Activated T-helper 1 cell treated with Interleukin-2 at 50 U/mL for 16 hours (primary cell): ENCODE data around the gene FBXO41.
"Not testable (repeated sequence)": the region's sequence is repeated elsewhere in the genome, so short reads cannot be mapped to it uniquely, and the experiment has no call there.

Experiments
- DNase-seq: peaks from one replicate; pipeline ENCODE4 v3.0.0-alpha.2; 2020; ENCODE audit warnings: low read depth

Gene FBXO41

GRCh38 chr2:73286134-73286655 lies 1.9 kb upstream of the FBXO41 start:
- DNase-seq: no peak

- DNase-seq: no peak
Measured at GRCh38 chr2:73285159-73285739, 971 bp upstream of the FBXO41 start.

GRCh38 chr2:73283545-73284295 lies 558 bp downstream of the FBXO41 start:
- DNase-seq: no peak

- DNase-seq: no peak
Measured at GRCh38 chr2:73282924-73283544, 1.2 kb downstream of the FBXO41 start.

GRCh38 chr2:73281244-73281643 lies 3.0 kb downstream of the FBXO41 start:
- DNase-seq: no peak

- DNase-seq: no peak
Measured at GRCh38 chr2:73279852-73280251, 4.4 kb downstream of the FBXO41 start.

GRCh38 chr2:73272270-73272669 lies 12.0 kb downstream of the FBXO41 start:
- no peak for DNase-seq

- no peak for DNase-seq
Measured at GRCh38 chr2:73269686-73270465, 14.4 kb downstream of the FBXO41 start.

GRCh38 chr2:73268830-73269685 lies 15.2 kb downstream of the FBXO41 start:
- peak; percentile 76 for DNase-seq

- DNase-seq: no peak
Measured at GRCh38 chr2:73268366-73268829, 15.9 kb downstream of the FBXO41 start.

- no peak for DNase-seq
Measured at GRCh38 chr2:73267008-73267407, 17.3 kb downstream of the FBXO41 start.

GRCh38 chr2:73266061-73266901 lies 18.0 kb downstream of the FBXO41 start:
- no peak for DNase-seq

- DNase-seq: no peak
Measured at GRCh38 chr2:73265298-73266060, 18.8 kb downstream of the FBXO41 start.

GRCh38 chr2:73264783-73265182 lies 19.5 kb downstream of the FBXO41 start:
- no peak for DNase-seq

GRCh38 chr2:73264332-73264606 lies 20.0 kb downstream of the FBXO41 start:
- DNase-seq: no peak

GRCh38 chr2:73263540-73264331 lies 20.5 kb downstream of the FBXO41 start:
- DNase-seq: no peak

- not testable (repeated sequence) for DNase-seq
Measured at GRCh38 chr2:73262691-73263429, 21.4 kb downstream of the FBXO41 start.

GRCh38 chr2:73262108-73262651 lies 22.1 kb downstream of the FBXO41 start:
- no peak for DNase-seq
